ENCODE measurements around the gene TYRP1.

DNA sequence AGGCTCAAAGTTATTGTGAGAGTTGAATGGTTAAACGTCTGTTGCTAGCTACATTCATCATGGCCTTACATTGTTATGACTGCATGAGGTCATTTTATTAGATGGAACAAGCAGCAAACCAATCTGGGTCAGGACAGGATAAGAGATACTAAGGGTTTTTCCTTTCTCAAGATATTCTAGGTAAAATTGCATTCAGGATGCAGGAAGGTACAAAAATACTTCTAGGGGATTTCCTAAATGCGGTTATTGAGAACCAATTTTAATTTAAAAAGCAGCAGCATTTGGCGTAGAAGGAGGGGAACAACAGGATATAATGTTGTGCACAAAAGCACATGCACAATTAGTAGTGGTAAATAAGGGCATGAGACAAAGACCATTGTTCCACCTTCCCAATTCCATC lies 42.5 kb downstream of the TYRP1 start:
- TF ChIP-seq, protein P1, sequence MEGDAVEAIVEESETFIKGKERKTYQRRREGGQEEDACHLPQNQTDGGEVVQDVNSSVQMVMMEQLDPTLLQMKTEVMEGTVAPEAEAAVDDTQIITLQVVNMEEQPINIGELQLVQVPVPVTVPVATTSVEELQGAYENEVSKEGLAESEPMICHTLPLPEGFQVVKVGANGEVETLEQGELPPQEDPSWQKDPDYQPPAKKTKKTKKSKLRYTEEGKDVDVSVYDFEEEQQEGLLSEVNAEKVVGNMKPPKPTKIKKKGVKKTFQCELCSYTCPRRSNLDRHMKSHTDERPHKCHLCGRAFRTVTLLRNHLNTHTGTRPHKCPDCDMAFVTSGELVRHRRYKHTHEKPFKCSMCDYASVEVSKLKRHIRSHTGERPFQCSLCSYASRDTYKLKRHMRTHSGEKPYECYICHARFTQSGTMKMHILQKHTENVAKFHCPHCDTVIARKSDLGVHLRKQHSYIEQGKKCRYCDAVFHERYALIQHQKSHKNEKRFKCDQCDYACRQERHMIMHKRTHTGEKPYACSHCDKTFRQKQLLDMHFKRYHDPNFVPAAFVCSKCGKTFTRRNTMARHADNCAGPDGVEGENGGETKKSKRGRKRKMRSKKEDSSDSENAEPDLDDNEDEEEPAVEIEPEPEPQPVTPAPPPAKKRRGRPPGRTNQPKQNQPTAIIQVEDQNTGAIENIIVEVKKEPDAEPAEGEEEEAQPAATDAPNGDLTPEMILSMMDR (IDR thresholded peaks at IDR 0.05), result no peak
- TF ChIP-seq POLR2A (IDR thresholded peaks at IDR 0.05; ENCODE audit: low read depth), result no peak
- no peak for TF ChIP-seq EP300 (IDR thresholded peaks at IDR 0.05)
